ENCODE results near the gene RPL37.
"Not testable (repeated sequence)": the region's sequence is repeated elsewhere in the genome, so short reads cannot be mapped to it uniquely, and the experiment has no call there.

Gene RPL37

GRCh38 chr5:40798012-40798800, 36.8 kb downstream of the RPL37 start, which contains the start of gene PRKAA1:
Gene PRKAA1, minus strand, starts transcription at chr5:40798374. Its CDS starts 185 bp downstream, at chr5:40798189.
- H3K9me3 ChIP-seq, result no peaks in the 10 kb centered on the region
- H4K20me1 ChIP-seq, result peaks cover 35% of the 10 kb centered on the region
- H3K4me1 ChIP-seq, result peaks cover 27% of the 10 kb centered on the region
- H3K9ac ChIP-seq, result peak within 1 kb of the TSS; percentile 92
- peak within 1 kb of the TSS; percentile 72 for H3K4me2 ChIP-seq
- H3K27ac ChIP-seq, result peak within 1 kb of the TSS; percentile 92
- peak within 1 kb of the TSS; percentile 83 for H3K4me3 ChIP-seq
- no peak for TF ChIP-seq Cebpa-rat (IDR thresholded peaks at IDR 0.05)
- H3K36me3 ChIP-seq, result peaks cover 15% of the 10 kb centered on the region; the same call in 1 of the 2 replicates
- H3K27me3 ChIP-seq, result no peaks in the 10 kb centered on the region

DNA sequence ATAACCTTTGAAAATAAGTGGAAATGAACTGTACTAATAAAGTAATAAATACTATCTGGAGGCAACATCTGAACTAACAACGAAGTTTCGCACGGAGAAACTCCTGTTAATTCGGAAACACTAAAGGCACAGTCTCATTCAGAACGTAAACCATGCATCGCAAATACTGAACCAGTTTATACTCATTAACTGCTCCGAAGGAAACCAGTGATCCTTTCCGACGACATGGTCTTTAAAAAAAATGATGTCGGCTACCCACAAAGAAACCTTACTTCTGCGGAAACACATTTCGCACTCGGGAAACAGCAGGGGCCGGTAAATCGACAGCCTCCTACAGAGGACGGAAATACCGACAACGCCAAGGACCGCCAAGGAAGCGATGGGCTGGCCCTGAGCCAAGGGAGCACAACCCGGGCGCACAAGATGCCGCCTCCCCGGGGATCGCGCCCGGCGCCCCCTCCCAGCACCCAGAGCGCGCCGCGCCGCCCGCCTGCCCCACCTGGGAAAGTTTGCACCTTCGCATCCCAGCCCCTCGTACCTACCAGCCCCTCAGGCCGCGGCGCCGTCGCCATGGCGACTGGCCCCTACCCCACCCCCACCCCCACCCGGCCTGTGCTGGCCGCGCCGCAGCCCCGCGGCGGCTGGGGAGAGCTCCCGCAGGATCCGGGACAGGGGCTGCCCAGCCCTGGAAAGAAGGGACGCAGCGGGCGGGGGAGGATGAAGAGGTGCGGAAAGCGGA, 37.6 kb downstream of the RPL37 start:
- H3K4me3 ChIP-seq, result peak overlapping the region; percentile 83
- H3K9ac ChIP-seq, result peak overlapping the region; percentile 92
- TF ChIP-seq Cebpa-rat (IDR thresholded peaks at IDR 0.05), result no peak
- H3K4me2 ChIP-seq, result peak overlapping the region; percentile 72
- H3K27me3 ChIP-seq, result no peaks in the 10 kb centered on the region
- H3K4me1 ChIP-seq, result peaks cover 27% of the 10 kb centered on the region
- peaks cover 43% of the 10 kb centered on the region for H4K20me1 ChIP-seq
- H3K9me3 ChIP-seq, result no peaks in the 10 kb centered on the region
- H3K27ac ChIP-seq, result peak overlapping the region; percentile 92
- peaks cover 15% of the 10 kb centered on the region; the same call in 1 of the 2 replicates for H3K36me3 ChIP-seq

DNA sequence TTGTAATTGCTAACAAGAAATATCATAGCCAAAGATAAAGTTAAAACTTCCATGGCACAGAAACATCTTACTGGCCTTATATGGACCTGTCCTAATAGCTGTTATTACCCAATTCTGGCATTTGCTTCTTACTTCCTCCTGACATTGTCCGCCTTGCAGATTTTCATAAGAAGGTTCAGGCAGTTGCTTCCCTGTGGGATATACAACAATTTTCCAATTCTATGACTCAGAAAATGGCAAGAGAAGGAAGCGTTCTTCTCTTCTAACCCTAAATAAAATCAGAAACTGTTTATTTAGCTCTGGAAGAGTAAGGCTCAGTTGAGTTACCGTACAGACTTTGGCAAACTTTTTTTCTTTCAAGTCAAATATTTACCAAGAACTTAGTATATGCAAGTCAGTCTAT, 38.5 kb downstream of the RPL37 start:
- no peak for TF ChIP-seq Cebpa-rat (IDR thresholded peaks at IDR 0.05)
- Histone ChIP-seq H3K9me3 (no peaks in the 10 kb centered on the region), H3K9ac (peak overlapping the region; percentile 36; the same call in 1 of the 2 replicates), H4K20me1 (peaks cover 52% of the 10 kb centered on the region), H3K27ac (no peak overlapping the region), H3K36me3 (peaks cover 15% of the 10 kb centered on the region; the same call in 1 of the 2 replicates), H3K4me1 (peaks cover 27% of the 10 kb centered on the region), H3K27me3 (no peaks in the 10 kb centered on the region), H3K4me2 (peak overlapping the region; percentile 72), H3K4me3 (peak overlapping the region; percentile 83)

DNA sequence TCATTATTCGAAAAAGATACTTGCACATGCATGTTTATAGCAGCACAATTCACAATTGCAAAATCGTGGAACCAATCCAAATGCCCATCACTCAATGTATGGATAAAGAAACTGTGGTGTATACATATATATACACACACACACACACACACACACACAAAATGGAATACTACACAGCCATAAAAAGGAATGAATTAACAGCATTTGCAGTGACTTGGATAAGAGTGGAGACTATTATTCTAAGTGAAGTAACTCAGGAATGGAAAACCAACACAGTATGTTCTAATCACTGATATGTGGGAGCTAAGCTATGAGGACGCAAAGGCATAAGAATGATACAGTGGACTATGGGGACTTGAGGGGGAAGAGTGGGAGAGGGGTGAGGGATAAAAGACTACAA, 40.1 kb downstream of the RPL37 start:
- Histone ChIP-seq H3K4me1 (peaks cover 25% of the 10 kb centered on the region), H4K20me1 (peaks cover 68% of the 10 kb centered on the region), H3K36me3 (peaks cover 27% of the 10 kb centered on the region; the same call in 1 of the 2 replicates)
- not testable (repeated sequence) for H3K27me3 ChIP-seq, H3K9me3 ChIP-seq, H3K4me2 ChIP-seq, H3K27ac ChIP-seq, H3K4me3 ChIP-seq, H3K9ac ChIP-seq

GRCh38 chr5:40794340-40794739, 40.7 kb downstream of the RPL37 start:
- not testable (repeated sequence) for H3K9ac ChIP-seq, H3K4me3 ChIP-seq, H3K27me3 ChIP-seq, H3K9me3 ChIP-seq, H3K27ac ChIP-seq, H3K4me2 ChIP-seq
- H3K36me3 ChIP-seq, result peaks cover 33% of the 10 kb centered on the region; the same call in 1 of the 2 replicates
- peaks cover 19% of the 10 kb centered on the region for H3K4me1 ChIP-seq
- peaks cover 74% of the 10 kb centered on the region for H4K20me1 ChIP-seq

DNA sequence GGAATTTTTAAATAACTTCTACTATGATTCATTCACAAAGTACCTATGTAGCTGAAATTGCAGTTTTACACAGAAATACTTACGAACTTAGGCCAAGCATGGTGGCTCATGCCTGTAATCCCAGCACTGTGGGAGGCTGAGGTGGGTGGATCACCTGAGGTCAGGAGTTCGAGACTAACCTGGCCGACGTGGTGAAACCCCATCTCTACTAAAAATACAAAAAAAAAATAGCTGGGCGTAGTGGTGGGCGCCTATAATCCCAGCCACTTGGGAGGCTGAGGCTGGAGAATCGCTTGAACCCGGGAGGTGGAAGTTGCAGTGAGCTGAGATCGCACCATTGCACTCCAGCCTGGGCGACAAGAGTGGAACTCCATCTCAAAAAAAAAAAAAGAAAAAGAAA, 42.3 kb downstream of the RPL37 start:
- peaks cover 88% of the 10 kb centered on the region for H4K20me1 ChIP-seq
- H3K4me1 ChIP-seq, result peaks cover 14% of the 10 kb centered on the region
- not testable (repeated sequence) for H3K27me3 ChIP-seq, H3K9ac ChIP-seq, H3K4me2 ChIP-seq, H3K27ac ChIP-seq, H3K4me3 ChIP-seq
- H3K9me3 ChIP-seq, result peaks cover 16% of the 10 kb centered on the region
- peaks cover 49% of the 10 kb centered on the region for H3K36me3 ChIP-seq

DNA sequence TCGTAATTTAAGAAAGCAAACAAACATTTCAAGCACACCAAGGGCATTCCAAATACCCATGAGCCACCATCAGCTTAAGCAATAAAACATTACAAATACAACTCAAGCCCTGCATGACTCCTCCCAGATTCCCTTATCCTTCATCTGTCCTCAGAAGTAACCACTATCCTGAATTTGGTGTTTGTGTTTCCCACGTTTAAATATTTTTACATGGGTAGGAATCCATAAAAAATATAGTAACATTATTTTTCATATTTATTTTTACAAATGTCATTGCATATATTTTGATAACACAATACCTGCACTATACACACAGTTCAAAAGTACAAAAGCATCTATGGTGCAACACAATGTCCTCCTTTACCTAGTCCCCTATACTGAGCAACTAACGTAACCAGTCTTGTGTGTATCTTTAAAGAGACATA, 43.3 kb downstream of the RPL37 start:
- peaks cover 11% of the 10 kb centered on the region for H3K4me1 ChIP-seq
- H3K9ac ChIP-seq, result no peak overlapping the region
- peaks cover 88% of the 10 kb centered on the region for H4K20me1 ChIP-seq
- no peak overlapping the region for H3K27ac ChIP-seq
- peaks cover 57% of the 10 kb centered on the region for H3K36me3 ChIP-seq
- TF ChIP-seq Cebpa-rat (IDR thresholded peaks at IDR 0.05), result no peak
- H3K27me3 ChIP-seq, result no peaks in the 10 kb centered on the region
- peaks cover 26% of the 10 kb centered on the region for H3K9me3 ChIP-seq
- H3K4me3 ChIP-seq, result no peak overlapping the region
- no peak overlapping the region for H3K4me2 ChIP-seq

- peaks cover 64% of the 10 kb centered on the region for H3K36me3 ChIP-seq
- no peak overlapping the region for H3K4me2 ChIP-seq
- no peak for TF ChIP-seq Cebpa-rat (IDR thresholded peaks at IDR 0.05)
- H4K20me1 ChIP-seq, result peaks cover 88% of the 10 kb centered on the region
- no peak overlapping the region for H3K9ac ChIP-seq
- H3K27me3 ChIP-seq, result no peaks in the 10 kb centered on the region
- peaks cover 5% of the 10 kb centered on the region for H3K4me1 ChIP-seq
- peaks cover 29% of the 10 kb centered on the region for H3K9me3 ChIP-seq
- H3K27ac ChIP-seq, result no peak overlapping the region
- no peak overlapping the region for H3K4me3 ChIP-seq
These were observed 44.0 kb downstream of the RPL37 start for GRCh38 chr5:40790947-40791593.

- not testable (repeated sequence) for H3K4me3 ChIP-seq, H3K27me3 ChIP-seq, H3K4me1 ChIP-seq, H3K9ac ChIP-seq, H3K4me2 ChIP-seq, H3K27ac ChIP-seq
- peaks cover 56% of the 10 kb centered on the region for H3K36me3 ChIP-seq
- H4K20me1 ChIP-seq, result peaks cover 93% of the 10 kb centered on the region
- peaks cover 29% of the 10 kb centered on the region for H3K9me3 ChIP-seq
These were observed 46.1 kb downstream of the RPL37 start for GRCh38 chr5:40788941-40789340.

DNA sequence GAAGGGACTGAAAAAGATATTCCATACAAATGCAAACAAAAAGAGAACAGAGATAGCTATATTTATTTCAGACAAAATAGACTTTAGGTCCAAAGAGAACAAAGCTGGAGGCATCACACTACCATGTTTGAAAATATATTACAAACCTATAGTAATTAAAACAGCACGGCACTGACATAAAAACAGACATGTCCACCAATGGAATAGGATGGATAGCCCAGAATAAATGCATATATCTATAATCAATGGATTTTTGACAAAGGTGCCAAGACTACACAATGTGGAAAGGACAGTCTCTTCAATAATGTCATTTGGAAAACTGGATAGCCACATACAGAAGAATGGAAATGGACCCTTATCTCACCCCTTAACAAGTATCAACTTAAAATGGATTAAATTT, 47.0 kb downstream of the RPL37 start:
- peaks cover 54% of the 10 kb centered on the region for H3K36me3 ChIP-seq
- H3K4me1 ChIP-seq, result no peaks in the 10 kb centered on the region
- H3K4me2 ChIP-seq, result no peak overlapping the region
- no peak overlapping the region for H3K27ac ChIP-seq
- no peak overlapping the region for H3K4me3 ChIP-seq
- no peak overlapping the region for H3K9ac ChIP-seq
- H4K20me1 ChIP-seq, result peaks cover 93% of the 10 kb centered on the region
- H3K27me3 ChIP-seq, result no peaks in the 10 kb centered on the region
- peaks cover 29% of the 10 kb centered on the region for H3K9me3 ChIP-seq
- no peak for TF ChIP-seq Cebpa-rat (IDR thresholded peaks at IDR 0.05)

DNA sequence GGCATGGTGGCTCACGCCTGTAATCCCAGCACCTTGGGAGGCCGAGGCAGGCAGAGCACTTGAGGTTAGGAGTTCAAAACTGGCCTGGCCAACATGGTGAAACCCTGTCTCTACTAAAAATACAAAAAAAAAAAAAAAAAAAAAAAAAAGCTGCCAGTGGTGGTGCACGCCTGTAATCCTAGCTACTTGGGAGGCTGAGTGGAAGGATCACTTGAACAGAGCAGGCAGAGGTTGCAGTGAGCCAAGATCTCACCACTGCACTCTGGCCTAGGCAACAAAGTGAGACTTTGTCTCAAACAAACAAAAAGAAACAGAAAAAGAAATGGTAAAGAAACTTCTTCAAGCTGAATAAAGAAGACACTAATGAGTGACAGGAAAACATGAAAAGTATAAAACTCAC, 48.4 kb downstream of the RPL37 start:
- H3K27ac ChIP-seq, H3K4me1 ChIP-seq, H3K9ac ChIP-seq, H3K4me2 ChIP-seq, H3K27me3 ChIP-seq, H3K4me3 ChIP-seq: not testable (repeated sequence)
- Histone ChIP-seq H4K20me1 (peaks cover 93% of the 10 kb centered on the region), H3K9me3 (peaks cover 29% of the 10 kb centered on the region), H3K36me3 (peaks cover 54% of the 10 kb centered on the region)

All from BLaER1 (cell line).